ENCODE measurements around the gene TULP4.
"Not testable (repeated sequence)": the region's sequence is repeated elsewhere in the genome, so short reads cannot be mapped to it uniquely, and the experiment has no call there.

The TULP4 gene

DNA sequence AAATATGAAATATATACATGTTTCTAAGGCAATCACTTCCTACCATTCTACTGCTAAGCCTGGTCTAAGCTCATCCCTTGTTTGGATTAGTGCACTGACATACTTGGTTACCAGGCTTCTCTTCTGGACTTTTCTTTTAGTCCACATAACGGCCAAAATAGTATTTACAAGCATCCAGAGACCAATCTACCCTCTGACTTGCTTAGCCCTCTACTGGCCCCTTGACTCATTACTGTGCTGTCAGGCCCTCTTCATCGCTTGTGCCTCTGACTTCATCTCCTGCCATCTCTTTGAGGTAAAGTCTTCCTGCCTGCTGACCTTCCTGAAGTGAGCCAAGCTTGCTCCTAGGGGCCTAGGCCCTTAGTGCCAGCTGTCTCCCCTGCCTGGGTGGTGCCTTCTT, 35.1 kb downstream of the TULP4 start:
- DNase-seq (ENCODE audit: low spot score), result no peak
- in situ Hi-C loops (cut with MboI; ENCODE audit: low sequenced_read_pairs, unreplicated experiment), result no loop called here
- TF ChIP-seq, protein P1, sequence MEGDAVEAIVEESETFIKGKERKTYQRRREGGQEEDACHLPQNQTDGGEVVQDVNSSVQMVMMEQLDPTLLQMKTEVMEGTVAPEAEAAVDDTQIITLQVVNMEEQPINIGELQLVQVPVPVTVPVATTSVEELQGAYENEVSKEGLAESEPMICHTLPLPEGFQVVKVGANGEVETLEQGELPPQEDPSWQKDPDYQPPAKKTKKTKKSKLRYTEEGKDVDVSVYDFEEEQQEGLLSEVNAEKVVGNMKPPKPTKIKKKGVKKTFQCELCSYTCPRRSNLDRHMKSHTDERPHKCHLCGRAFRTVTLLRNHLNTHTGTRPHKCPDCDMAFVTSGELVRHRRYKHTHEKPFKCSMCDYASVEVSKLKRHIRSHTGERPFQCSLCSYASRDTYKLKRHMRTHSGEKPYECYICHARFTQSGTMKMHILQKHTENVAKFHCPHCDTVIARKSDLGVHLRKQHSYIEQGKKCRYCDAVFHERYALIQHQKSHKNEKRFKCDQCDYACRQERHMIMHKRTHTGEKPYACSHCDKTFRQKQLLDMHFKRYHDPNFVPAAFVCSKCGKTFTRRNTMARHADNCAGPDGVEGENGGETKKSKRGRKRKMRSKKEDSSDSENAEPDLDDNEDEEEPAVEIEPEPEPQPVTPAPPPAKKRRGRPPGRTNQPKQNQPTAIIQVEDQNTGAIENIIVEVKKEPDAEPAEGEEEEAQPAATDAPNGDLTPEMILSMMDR (IDR thresholded peaks at IDR 0.05; ENCODE audit: borderline replicate concordance, control extremely low read depth, extremely low read depth, insufficient read depth, missing control alignments), result no peak

DNA sequence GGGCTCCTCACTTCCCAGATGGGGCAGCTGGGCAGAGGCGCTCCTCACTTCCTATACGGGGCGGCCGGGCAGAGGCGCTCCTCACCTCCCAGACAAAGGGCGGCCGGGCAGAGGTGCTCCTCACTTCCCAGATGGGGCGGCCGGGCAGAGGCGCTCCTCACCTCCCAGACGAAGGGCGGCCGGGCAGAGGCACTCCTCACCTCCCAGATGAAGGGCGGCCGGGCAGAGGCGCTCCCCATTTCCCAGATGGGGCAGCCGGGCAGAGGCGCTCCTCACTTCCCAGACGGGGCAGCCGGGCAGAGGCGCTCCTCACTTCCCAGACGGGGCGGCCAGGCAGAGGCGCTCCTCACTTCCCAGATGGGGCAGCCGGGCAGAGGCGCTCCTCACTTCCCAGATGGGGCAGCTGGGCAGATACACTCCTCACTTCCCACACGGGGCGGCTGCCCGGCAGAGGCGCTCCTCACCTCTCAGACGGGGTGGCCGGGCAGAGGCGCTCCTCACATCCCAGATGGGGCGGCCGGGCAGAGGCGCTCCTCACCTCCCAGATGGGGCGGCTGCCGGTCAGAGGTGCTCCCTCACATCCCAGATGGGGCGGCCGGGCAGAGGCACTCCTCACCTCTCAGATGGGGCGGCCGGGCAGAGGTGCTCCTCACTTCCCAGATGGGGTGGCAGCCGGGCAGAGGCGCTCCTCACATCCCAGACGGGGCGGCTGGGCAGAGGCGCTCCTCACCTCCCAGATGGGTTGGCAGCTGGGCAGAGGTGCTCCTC, 36.7 kb downstream of the TULP4 start:
- DNase-seq (ENCODE audit: low spot score); in situ Hi-C loops (cut with MboI; ENCODE audit: low sequenced_read_pairs, unreplicated experiment): not testable (repeated sequence)

DNA sequence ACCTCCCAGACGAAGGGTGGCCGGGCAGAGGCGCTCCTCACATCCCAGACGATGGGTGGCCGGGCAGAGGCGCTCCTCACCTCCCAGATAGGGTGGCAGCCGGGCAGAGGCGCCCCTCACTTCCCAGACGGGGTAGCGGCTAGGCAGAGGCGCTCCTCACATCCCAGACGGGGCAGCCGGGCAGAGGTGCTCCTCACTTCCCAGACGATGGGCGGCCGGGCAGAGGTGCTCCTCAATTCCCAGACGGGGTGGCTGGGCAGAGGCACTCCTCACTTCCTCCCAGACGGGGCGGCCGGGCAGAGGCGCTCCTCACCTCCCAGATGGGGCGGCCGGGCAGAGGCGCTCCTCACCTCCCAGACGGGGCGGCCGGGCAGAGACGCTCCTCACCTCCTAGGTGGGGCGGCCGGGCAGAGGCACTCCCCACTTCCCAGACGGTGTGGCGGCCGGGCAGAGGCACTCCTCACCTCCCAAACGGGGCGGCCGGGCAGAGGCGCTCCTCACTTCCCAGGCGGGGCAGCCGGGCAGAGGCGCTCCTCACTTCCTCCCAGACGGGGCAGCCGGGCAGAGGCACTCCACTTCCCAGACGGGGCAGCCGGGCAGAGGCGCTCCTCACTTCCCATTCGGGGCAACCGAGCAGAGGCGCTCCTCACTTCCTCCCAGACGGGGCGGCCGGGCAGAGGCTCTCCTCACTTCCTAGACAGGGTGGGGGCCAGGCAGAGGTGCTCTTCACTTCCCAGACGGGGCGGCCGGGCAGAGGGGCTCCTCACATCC, 37.4 kb downstream of the TULP4 start:
- in situ Hi-C loops (cut with MboI; ENCODE audit: low sequenced_read_pairs, unreplicated experiment); DNase-seq (ENCODE audit: low spot score): not testable (repeated sequence)

DNA sequence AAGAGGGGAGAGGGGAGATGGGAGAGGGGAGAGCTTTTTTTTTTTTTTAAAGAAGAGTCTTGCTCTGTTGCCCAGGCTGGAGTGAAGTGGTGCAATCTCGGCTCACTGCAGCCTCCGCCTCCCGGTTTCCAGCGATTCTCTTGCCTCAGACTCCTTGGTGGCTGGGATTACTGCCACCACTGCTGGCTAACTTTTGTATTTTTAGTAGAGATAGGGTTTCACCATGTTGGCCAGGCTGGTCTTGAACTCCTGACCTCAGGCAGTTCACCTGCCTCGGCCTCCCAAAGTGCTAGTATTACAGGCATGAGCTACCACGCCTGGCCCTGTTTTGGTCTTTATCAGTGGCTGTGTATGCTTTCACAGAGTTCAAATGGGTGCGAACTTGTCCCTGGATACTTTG, 38.5 kb downstream of the TULP4 start:
- DNase-seq (ENCODE audit: low spot score); in situ Hi-C loops (cut with MboI; ENCODE audit: low sequenced_read_pairs, unreplicated experiment): not testable (repeated sequence)

DNA sequence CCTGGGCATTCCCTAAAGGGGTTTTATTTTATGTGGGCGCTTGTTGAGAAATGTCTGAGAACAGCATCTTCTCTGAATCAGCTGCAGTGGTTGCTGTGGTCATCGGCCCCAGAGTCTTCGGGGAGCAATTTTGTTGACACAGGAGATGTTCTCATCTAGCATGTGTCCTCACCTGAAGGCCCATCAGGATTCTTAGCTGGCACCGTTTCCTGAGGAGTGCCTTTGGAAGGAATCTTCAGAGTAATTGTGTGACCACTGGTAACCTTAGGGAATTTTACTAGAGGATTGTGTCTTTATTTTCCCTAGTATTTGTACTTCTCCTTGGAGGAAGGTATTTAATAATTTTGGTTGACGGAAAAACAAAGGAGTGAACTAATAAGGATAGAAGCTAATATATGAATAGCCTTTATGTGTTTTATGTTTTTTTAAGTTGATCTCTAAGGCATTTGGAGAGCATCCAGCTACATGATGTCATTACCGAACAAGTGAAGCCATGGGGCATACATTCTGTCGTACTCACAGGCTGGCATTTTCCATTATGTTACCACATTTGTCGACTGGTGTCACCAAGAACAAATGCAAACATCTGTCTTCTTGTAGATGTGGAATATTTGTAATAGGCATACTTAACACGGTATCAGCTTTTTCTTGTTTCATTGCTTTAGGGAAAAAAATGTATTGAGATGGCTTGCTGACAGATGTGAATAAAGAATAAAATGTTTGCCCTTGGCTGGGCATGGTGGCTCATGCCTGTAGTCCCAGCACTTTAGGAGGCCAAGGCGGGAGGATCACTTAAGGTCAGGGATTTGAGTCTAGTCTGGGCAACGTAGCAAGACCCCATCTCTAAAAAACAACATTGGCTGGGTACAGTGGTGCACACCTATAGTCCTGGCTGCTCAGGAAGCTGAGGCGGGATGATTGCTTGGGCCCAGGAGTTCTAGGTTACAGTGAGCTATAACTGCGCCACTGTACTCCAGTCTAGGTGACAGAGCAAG, 41.9 kb downstream of the TULP4 start:
- TF ChIP-seq, protein P1 (IDR thresholded peaks at IDR 0.05; ENCODE audit: borderline replicate concordance, control extremely low read depth, extremely low read depth, insufficient read depth, missing control alignments), result no peak
- in situ Hi-C loops (cut with MboI; ENCODE audit: low sequenced_read_pairs, unreplicated experiment), result no loop called here
- DNase-seq (ENCODE audit: low spot score), result no peak

DNA sequence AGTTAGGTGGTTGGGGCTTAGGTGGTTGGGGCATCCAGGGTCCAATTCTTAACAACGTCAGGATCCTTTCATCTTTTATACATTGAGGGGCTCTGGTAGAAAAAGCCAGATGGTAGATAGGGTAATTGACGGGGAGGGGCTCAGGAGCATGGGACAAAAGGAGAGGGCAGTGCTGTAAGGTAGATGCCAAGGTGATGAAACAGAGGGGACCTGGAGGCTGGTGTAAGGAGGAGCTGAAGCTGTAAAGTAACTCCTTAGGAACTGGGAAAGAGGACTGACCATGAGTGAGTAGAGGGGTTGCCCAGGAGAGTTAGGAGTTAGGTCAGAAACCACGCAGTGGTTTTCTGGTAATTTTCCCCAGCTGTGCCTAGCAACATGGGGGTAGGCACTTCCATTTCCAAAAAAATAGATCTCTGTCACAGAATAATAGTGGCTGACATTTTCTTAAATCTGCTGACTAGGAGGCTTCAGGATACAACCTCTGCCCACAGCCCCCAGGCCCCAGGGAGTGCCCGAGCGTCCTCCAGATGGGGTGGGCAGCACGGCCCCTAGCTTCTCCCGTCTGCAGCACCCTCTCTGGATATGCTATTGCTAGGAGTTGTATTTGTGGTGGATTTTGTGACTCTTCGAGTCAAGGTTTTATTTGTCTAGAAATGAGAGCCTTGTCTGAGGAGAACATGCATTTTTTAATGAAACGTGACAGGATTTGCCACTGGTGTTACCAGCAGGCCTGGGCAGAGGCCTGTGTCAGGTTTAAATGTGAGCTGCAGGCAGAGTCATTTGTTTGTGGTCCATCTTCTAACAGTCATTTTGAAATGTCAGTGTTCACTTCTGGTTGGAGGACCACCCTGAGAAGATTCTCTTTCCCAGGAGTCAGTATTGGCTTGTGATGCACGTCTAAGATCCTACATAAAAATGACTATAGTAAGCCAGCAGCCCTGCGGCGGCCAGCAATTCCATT, 44.6 kb downstream of the TULP4 start:
- peak; percentile 40 for DNase-seq (ENCODE audit: low spot score)
- in situ Hi-C loops (cut with MboI; ENCODE audit: low sequenced_read_pairs, unreplicated experiment), result no loop called here

DNA sequence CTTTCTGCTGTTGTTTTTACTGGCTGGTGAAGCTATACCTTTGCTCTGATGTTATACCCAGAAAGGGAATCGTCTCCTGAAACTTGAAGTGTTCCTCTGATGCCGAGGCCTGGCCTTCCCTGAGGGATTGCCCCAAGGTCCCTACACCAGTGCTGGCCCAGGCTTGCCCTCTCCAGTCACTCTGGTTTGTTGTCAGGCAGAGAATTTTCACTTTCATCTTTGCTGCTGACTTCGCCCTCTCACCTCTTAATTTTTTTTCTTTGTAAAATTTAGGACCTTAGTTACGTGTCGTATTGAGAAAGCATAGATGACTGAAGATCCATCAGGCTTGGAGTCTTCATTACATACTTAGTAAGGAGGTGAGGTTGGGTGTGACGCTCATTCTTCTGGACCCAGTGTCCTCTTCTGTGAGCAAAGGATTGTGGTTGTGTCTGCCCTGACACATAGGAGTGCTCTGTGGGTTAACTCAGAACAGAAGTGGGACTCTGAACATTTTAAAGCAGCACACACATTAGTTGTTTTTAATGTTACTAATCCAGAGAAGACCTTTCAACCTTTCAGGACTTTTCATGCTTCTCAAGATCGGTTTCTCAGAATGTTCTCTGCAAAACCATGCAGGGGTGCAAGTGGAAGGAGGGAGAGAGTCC, 45.4 kb downstream of the TULP4 start:
- peak; percentile 68 for DNase-seq (ENCODE audit: low spot score)
- in situ Hi-C loops (cut with MboI; ENCODE audit: low sequenced_read_pairs, unreplicated experiment), result no loop called here
- TF ChIP-seq, protein P1 (IDR thresholded peaks at IDR 0.05; ENCODE audit: borderline replicate concordance, control extremely low read depth, extremely low read depth, insufficient read depth, missing control alignments), result no peak

More for the DNA sequence above, 44.6 kb downstream of the TULP4 start:
- TF ChIP-seq, protein P1 (IDR thresholded peaks at IDR 0.05; ENCODE audit: borderline replicate concordance, control extremely low read depth, extremely low read depth, insufficient read depth, missing control alignments), result no peak

Data from GM13976 (cell line).